OCI-LY7 (cell line): ENCODE measurements around the gene POC5. TPM values are rescaled to one million over a fixed set of nuclear protein-coding genes. Genes with fewer than 3 reads are reported as not detected.
"Not testable (repeated sequence)": the region's sequence is repeated elsewhere in the genome, so short reads cannot be mapped to it uniquely, and the experiment has no call there.

Source experiments
- BruUV-seq: library from RNA; stranded (reverse); fragments of 400-500 nt; replicated peaks from 2 replicates; lab custom pipeline; 2021; lab: Mats Ljungman, UMichigan
- CTCF ChIA-PET: fragments of 300-600 bp; sonication (Branson Sonifier 250); formaldehyde crosslinking; loops from one replicate; lab custom pipeline; 2022; ENCODE audit warnings: antibody characterized with exemption; ENCODE audit not compliant: unreplicated experiment; lab: Charles Lee
- POLR2A ChIA-PET: fragments of 300-600 bp; sonication (Branson Sonifier 250); formaldehyde crosslinking; loops from one replicate; lab custom pipeline; 2022; ENCODE audit warnings: antibody characterized with exemption; lab: Charles Lee
- DNase-seq: peaks from one replicate; pipeline ENCODE4 v3.0.0-alpha.2; 2015; ENCODE audit warnings: low spot score
- H2AFZ ChIP-seq: fragments of 200-600 bp; sonication (generic), shearing (Covaris generic); 2 replicates; pipeline ENCODE4 v1.6.1; 2014; ENCODE audit warnings: mild to moderate bottlenecking, antibody characterized with exemption, low read length, moderate library complexity
- H3K27ac ChIP-seq: fragments of 200-600 bp; sonication (generic); 2 replicates; pipeline ENCODE4 v1.5.1; 2014; ENCODE audit warnings: mixed run types, low read depth, mild to moderate bottlenecking, moderate library complexity, low read length, inconsistent platforms; ENCODE audit not compliant: poor library complexity, severe bottlenecking
- H3K36me3 ChIP-seq: fragments of 200-600 bp; sonication (generic); 2 replicates; pipeline ENCODE4 v1.6.1; 2014; ENCODE audit warnings: mild to moderate bottlenecking, antibody characterized with exemption, low read length, moderate library complexity, mixed read lengths; ENCODE audit not compliant: insufficient read depth
- H3K4me1 ChIP-seq: fragments of 200-600 bp; sonication (generic); 2 replicates; pipeline ENCODE4 v1.5.1; 2014; ENCODE audit warnings: mild to moderate bottlenecking, low read length; ENCODE audit not compliant: insufficient read depth, poor library complexity, severe bottlenecking
- H3K4me2 ChIP-seq: fragments of 200-600 bp; sonication (generic); 2 replicates; pipeline ENCODE4 v1.6.1; 2014; ENCODE audit warnings: mild to moderate bottlenecking, low read length
- H3K4me3 ChIP-seq: fragments of 200-600 bp; sonication (generic); 2 replicates; pipeline ENCODE4 v1.5.1; 2014; ENCODE audit warnings: mild to moderate bottlenecking, low read depth, low read length; ENCODE audit not compliant: poor library complexity, severe bottlenecking
- H3K79me2 ChIP-seq: fragments of 200-600 bp; sonication (generic); 2 replicates; pipeline ENCODE4 v1.6.1; 2016; ENCODE audit warnings: low read depth, mild to moderate bottlenecking, low read length, moderate library complexity, mixed read lengths; ENCODE audit not compliant: insufficient read depth
- H3K9me2 ChIP-seq: fragments of 200-600 bp; sonication (generic); 2 replicates; pipeline ENCODE4 v1.6.1; 2016; ENCODE audit warnings: mild to moderate bottlenecking, low read length, mixed read lengths; ENCODE audit not compliant: insufficient read depth
- H3K9me3 ChIP-seq: fragments of 200-600 bp; sonication (generic); 2 replicates; pipeline ENCODE4 v1.6.1; 2014; ENCODE audit warnings: mild to moderate bottlenecking, mixed run types, low read length, mixed read lengths
- H4K20me1 ChIP-seq: fragments of 200-600 bp; sonication (generic); 2 replicates; pipeline ENCODE4 v1.6.1; 2014; ENCODE audit warnings: mild to moderate bottlenecking, antibody characterized with exemption, low read length, moderate library complexity, mixed read lengths; ENCODE audit not compliant: insufficient read depth
- CTCF ChIP-seq: fragments of 200-600 bp; sonication (generic); conservative IDR thresholded peaks from 2 replicates; pipeline ENCODE4 v1.5.1; 2014; ENCODE audit warnings: mild to moderate bottlenecking, antibody characterized with exemption, low read length, moderate library complexity, mixed read lengths
- EZH2phosphoT487 ChIP-seq: fragments of 200-600 bp; sonication (generic); IDR thresholded peaks from 2 replicates; pipeline ENCODE4 v1.6.1; 2018; ENCODE audit warnings: low read depth, borderline replicate concordance, mild to moderate bottlenecking, mixed run types, antibody characterized with exemption, low read length, moderate library complexity, mixed read lengths
- intact Hi-C: fragments of 100-400 bp; cut with micrococcal nuclease; formaldehyde crosslinking; loops from one replicate; pipeline ENCODE4 v1.10.0; 2022; ENCODE audit not compliant: unreplicated experiment
- total RNA-seq, 2 experiments: library from RNA; depleted of rRNA in 1 of 2; stranded (reverse); fragments of >200 nt in 1 of 2; shearing (Covaris generic) in 1 of 2; gene quantifications; 2 replicates each; pipeline ENCODE4 v1.2.3, GENCODE V29; 2014 to 2022

POC5 gene
- total RNA-seq, 2 experiments from 2014 or later: 20.5 to 29.4 TPM

- Histone ChIP-seq H3K4me1 (no peaks in the 10 kb centered on the region), H3K9me2 (no peaks in the 10 kb centered on the region), H3K36me3 (no peaks in the 10 kb centered on the region), H3K4me3 (no peak overlapping the region), H3K4me2 (no peak overlapping the region), H2AFZ (no peak overlapping the region), H4K20me1 (no peaks in the 10 kb centered on the region), H3K27ac (no peak overlapping the region), H3K9me3 (no peaks in the 10 kb centered on the region), H3K79me2 (no peaks in the 10 kb centered on the region)
- DNase-seq: no peak
- BruUV-seq: no TSS peak
- TF ChIP-seq EZH2phosphoT487: no peak
- no peak for TF ChIP-seq CTCF
- intact Hi-C loops: no loop called here
- ChIA-PET CTCF (no interaction called here), POLR2A (no interaction called here)
Measured at GRCh38 chr5:75733767-75734166, 16.5 kb upstream of the POC5 start.

- H2AFZ ChIP-seq, H3K4me1 ChIP-seq, H4K20me1 ChIP-seq, DNase-seq, H3K9me2 ChIP-seq, intact Hi-C loops, CTCF ChIA-PET, BruUV-seq, H3K4me3 ChIP-seq, H3K27ac ChIP-seq, H3K9me3 ChIP-seq, H3K36me3 ChIP-seq, H3K4me2 ChIP-seq, H3K79me2 ChIP-seq: not testable (repeated sequence)
- POLR2A ChIA-PET: interaction anchor here (0.7 kb wide), 1 partner anchor 175 kb away, joined by 3 read pairs; no protein-coding TSS in a partner anchor
Measured at GRCh38 chr5:75731515-75731914, 14.3 kb upstream of the POC5 start.

- H3K27ac ChIP-seq: no peak overlapping the region
- no peaks in the 10 kb centered on the region for H3K36me3 ChIP-seq
- no TSS peak for BruUV-seq
- no peak overlapping the region for H3K4me3 ChIP-seq
- no peak overlapping the region for H3K4me2 ChIP-seq
- ChIA-PET CTCF (no interaction called here), POLR2A (no interaction called here)
- H2AFZ ChIP-seq: no peak overlapping the region
- no peaks in the 10 kb centered on the region for H3K9me2 ChIP-seq
- TF ChIP-seq CTCF (no peak), EZH2phosphoT487 (no peak)
- no peak for DNase-seq
- no peaks in the 10 kb centered on the region for H3K4me1 ChIP-seq
- no peaks in the 10 kb centered on the region for H4K20me1 ChIP-seq
- intact Hi-C loops: no loop called here
- H3K9me3 ChIP-seq: no peaks in the 10 kb centered on the region
- H3K79me2 ChIP-seq: no peaks in the 10 kb centered on the region
Measured at GRCh38 chr5:75729321-75729720, 12.1 kb upstream of the POC5 start.
